Spinal cord (tissue), 10 donors: ENCODE data around the gene ZNF292. TPM values are rescaled to one million over a fixed set of nuclear protein-coding genes. Genes with fewer than 3 reads are reported as not detected.

Experiments used
- DNase-seq, 6 donors: peaks; one replicate each; pipeline versions ENCODE4 v3.0.0 to v3.0.0-alpha.2; 2013 to 2015; ENCODE audit warnings: low spot score in 6 of 6, low read depth in 4 of 6
- H3K27ac ChIP-seq: one replicate; pipeline ENCODE4 v1.5.1; 2013; ENCODE audit warnings: low read depth, low read length, control low read depth
- H3K27me3 ChIP-seq: one replicate; pipeline ENCODE4 v1.6.1; 2013; ENCODE audit warnings: low read length; ENCODE audit not compliant: control insufficient read depth, insufficient read depth
- H3K36me3 ChIP-seq: one replicate; pipeline ENCODE4 v1.6.1; 2013; ENCODE audit warnings: low read length; ENCODE audit not compliant: control insufficient read depth, insufficient read depth
- H3K4me1 ChIP-seq: one replicate; pipeline ENCODE4 v1.6.1; 2013; ENCODE audit warnings: low read length; ENCODE audit not compliant: control insufficient read depth, insufficient read depth
- H3K4me3 ChIP-seq: one replicate; pipeline ENCODE4 v1.5.1; 2013; ENCODE audit warnings: low read depth, low read length, control low read depth
- H3K9me3 ChIP-seq: one replicate; pipeline ENCODE4 v1.6.1; 2013; ENCODE audit warnings: low read length; ENCODE audit not compliant: control insufficient read depth, insufficient read depth
- WGBS: methylation state at CpG from one replicate; pipeline ENCODE4 v1.1.5; 2013; ENCODE audit warnings: missing lambda C conversion rate; ENCODE audit not compliant: insufficient coverage; 5-methylcytosine and 5-hydroxymethylcytosine counted together
- polyA plus RNA-seq, 2 donors: library from polyadenylated mRNA; unstranded; fragments of 120-200 nt; gene quantifications; one replicate each; pipeline ENCODE4 v1.2.1, GENCODE V29; 2013; ENCODE audit not compliant: insufficient read length in 2 of 2
- total RNA-seq, 2 donors: library from RNA; depleted of rRNA in 1 of 2; stranded (reverse); fragments of 120-200 nt in 1 of 2; fragments of >200 nt in 1 of 2; gene quantifications; one replicate each; pipeline versions ENCODE4 v1.2.3 to v1.2.4, GENCODE V29; 2013 to 2014
- donor health status: healthy.

Gene ZNF292
- total and polyA plus RNA-seq, 4 donors = 24.6 to 81.5 (median 43.8) TPM

DNA sequence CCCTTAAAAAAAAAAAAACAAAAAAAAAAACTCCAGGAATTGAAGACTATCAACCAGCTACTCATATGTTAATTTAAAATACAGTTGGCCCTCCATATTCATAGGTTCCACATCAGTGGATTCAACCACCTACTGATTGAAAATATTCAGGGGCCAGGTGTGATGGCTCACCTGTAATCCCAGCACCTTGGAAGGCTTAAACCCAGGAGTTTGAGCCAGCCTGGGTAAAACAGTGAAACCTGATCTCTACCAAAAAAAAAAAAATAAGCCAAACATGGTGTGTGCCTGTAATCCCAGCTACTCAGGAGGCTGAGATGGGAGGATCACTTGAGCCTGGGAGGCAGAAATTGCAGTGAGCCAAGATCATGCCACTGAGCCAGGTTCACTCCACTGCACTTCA is 94.7 kb downstream of the ZNF292 start:
- DNase-seq = no peak
- Histone ChIP-seq H3K36me3 (peaks cover 30% of the 10 kb centered on the region), H3K4me1 (no peaks in the 10 kb centered on the region), H3K4me3 (no peak overlapping the region), H3K27me3 (no peaks in the 10 kb centered on the region), H3K9me3 (no peaks in the 10 kb centered on the region), H3K27ac (no peak overlapping the region)

DNA sequence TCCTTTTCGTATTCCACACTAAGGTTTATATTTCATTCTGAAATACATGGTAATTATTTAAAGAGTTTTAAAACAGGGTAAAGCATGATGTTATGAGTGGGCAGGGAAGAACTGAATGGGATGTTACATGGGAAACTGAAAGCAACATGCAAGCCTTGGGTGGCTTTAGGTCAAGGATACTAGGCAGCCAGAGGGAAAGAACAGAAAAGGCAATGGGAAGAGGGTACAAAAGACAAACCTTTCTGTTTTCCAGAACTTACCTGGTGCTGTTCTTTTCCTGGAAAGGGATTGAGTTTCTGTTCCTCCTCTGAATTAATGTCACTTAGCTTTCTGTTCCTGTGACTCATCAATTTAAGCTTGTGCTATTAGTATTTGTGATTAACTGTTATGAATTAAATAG is 95.9 kb downstream of the ZNF292 start:
- Histone ChIP-seq H3K27me3 (no peaks in the 10 kb centered on the region), H3K4me1 (no peaks in the 10 kb centered on the region), H3K27ac (no peak overlapping the region), H3K4me3 (no peak overlapping the region), H3K36me3 (peaks cover 25% of the 10 kb centered on the region), H3K9me3 (no peaks in the 10 kb centered on the region)
- no CpG with 5 or more reads among the region's 1 CpG for WGBS
- no peak for DNase-seq

DNA sequence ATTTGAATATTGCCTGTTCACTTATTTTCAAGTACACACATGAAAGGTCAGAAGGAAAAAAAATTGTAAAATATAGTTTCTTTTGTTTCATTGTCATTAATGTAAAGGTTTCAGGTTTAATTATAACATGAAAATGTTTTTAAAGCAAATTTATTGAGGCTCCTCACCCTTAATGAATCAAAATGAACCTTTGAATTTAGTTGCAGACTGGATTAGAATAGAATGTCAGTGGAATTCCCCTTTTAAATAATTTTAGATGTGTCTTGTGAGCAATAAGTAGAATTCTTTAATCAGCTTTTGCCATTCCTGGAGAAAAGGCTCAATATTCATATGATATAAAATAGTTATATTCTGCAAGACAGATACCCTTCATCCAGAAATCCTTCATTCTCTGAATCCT is 96.4 kb downstream of the ZNF292 start:
- DNase-seq = no peak
- Histone ChIP-seq H3K36me3 (peaks cover 20% of the 10 kb centered on the region), H3K9me3 (no peaks in the 10 kb centered on the region), H3K27ac (no peak overlapping the region), H3K4me1 (no peaks in the 10 kb centered on the region), H3K27me3 (no peaks in the 10 kb centered on the region), H3K4me3 (no peak overlapping the region)

DNA sequence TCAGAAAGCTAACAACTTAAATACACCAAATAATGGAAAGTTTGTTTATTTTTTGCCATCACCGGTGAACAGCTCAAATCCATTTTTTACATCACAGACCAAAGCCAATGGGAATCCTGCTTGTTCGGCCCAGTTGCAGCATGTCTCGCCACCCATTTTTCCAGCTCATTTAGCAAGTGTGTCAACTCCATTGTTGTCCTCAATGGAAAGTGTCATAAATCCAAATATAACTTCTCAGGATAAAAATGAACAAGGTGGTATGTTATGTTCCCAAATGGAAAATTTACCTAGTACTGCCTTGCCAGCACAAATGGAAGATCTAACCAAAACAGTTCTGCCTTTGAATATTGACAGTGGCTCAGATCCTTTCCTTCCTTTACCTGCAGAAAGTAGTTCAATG is 101.7 kb downstream of the ZNF292 start:
- Histone ChIP-seq H3K4me3 (no peak overlapping the region), H3K27ac (no peak overlapping the region), H3K9me3 (no peaks in the 10 kb centered on the region), H3K27me3 (no peaks in the 10 kb centered on the region), H3K36me3 (peaks cover 4% of the 10 kb centered on the region), H3K4me1 (no peaks in the 10 kb centered on the region)
- no CpG with 5 or more reads among the region's 3 CpGs for WGBS
- DNase-seq = no peak

DNA sequence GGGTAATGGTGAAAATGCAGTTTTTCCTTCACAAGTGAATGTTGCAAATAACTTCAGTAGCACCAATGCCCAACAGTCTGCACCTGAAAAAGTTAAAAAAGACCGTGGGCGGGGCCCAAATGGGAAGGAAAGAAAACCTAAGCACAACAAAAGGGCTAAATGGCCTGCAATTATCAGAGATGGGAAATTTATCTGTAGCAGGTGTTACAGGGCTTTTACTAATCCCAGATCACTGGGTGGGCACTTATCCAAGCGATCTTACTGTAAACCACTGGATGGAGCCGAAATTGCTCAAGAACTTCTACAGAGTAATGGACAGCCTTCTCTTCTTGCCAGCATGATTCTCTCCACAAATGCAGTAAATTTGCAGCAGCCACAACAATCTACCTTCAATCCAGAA is 102.2 kb downstream of the ZNF292 start:
- DNase-seq = no peak
- no peaks in the 10 kb centered on the region for H3K27me3 ChIP-seq
- no peak overlapping the region for H3K4me3 ChIP-seq
- no peaks in the 10 kb centered on the region for H3K4me1 ChIP-seq
- H3K9me3 ChIP-seq = no peaks in the 10 kb centered on the region
- WGBS = 85% methylated on average over 2 of the region's 4 CpGs
- H3K27ac ChIP-seq = no peak overlapping the region
- H3K36me3 ChIP-seq = peaks cover 4% of the 10 kb centered on the region

DNA sequence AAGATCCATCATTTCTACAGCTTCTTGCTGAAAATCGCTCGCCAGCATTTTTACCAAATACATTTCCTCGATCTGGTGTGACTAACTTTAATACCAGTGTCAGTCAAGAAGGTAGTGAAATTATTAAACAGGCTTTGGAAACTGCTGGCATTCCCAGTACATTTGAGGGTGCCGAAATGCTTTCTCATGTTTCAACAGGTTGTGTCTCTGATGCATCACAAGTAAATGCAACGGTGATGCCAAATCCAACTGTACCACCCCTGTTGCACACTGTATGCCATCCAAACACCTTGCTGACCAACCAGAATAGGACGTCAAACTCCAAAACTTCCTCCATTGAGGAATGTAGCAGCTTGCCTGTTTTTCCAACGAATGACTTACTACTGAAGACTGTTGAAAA is 102.6 kb downstream of the ZNF292 start:
- Histone ChIP-seq H3K27ac (no peak overlapping the region), H3K4me1 (no peaks in the 10 kb centered on the region), H3K27me3 (no peaks in the 10 kb centered on the region), H3K9me3 (no peaks in the 10 kb centered on the region), H3K36me3 (peaks cover 4% of the 10 kb centered on the region), H3K4me3 (no peak overlapping the region)
- no peak for DNase-seq
- 97% methylated on average over 3 of the region's 7 CpGs for WGBS

DNA sequence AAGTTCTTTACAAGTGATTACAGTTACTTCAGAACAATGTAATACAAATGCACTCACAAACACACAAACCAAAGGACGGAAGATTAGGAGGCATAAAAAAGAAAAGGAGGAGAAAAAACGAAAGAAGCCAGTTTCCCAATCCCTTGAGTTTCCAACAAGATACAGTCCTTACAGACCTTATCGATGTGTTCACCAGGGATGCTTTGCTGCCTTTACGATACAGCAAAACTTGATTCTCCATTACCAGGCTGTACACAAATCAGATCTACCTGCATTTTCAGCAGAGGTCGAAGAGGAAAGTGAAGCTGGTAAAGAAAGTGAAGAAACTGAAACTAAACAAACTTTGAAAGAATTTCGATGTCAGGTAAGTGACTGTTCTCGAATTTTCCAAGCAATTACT is 104.4 kb downstream of the ZNF292 start:
- no peak for DNase-seq
- Histone ChIP-seq H3K27me3 (no peaks in the 10 kb centered on the region), H3K27ac (no peak overlapping the region), H3K36me3 (no peaks in the 10 kb centered on the region), H3K4me3 (no peak overlapping the region), H3K9me3 (no peaks in the 10 kb centered on the region), H3K4me1 (no peaks in the 10 kb centered on the region)
- WGBS = no CpG with 5 or more reads among the region's 7 CpGs

DNA sequence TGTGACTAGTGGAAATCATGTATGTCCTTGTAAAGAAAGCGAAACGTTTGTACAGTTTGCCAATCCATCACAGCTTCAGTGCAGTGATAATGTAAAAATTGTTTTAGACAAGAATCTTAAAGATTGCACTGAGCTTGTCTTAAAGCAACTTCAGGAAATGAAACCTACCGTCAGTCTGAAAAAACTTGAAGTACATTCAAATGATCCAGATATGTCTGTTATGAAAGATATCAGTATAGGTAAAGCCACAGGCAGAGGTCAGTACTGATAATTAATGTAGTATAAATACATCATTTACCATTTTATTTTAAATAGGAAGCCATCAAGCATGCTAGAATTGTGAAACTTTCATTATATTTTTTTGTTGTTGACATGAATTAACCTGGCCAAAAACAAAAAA is 106.2 kb downstream of the ZNF292 start:
- Histone ChIP-seq H3K27me3 (no peaks in the 10 kb centered on the region), H3K9me3 (no peaks in the 10 kb centered on the region), H3K27ac (no peak overlapping the region), H3K4me3 (no peak overlapping the region), H3K36me3 (no peaks in the 10 kb centered on the region), H3K4me1 (no peaks in the 10 kb centered on the region)
- 80% methylated on average over 1 of the region's 3 CpGs for WGBS
- DNase-seq = no peak

DNA sequence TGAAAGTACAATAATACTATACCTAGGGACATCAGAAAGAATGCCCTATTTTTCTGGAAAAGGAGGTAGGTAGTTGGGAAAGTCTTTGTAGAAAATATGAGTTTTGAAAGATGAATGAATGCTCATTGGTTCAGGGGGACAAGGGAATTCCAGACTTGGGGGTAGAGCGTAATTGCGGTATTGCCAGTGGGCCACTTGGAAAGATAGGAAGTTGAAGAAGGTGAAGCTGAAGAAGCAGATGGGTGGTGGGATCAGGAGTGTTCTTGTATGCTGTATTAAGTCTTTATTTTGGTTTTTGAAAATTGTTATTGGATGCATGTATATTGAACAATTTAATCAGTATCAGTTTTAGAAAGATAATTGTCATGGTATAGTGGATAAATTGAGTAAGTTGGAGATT is 109.1 kb downstream of the ZNF292 start:
- DNase-seq = no peak
- 50% methylated on average over 2 of the region's 2 CpGs for WGBS
- no peaks in the 10 kb centered on the region for H3K9me3 ChIP-seq
- H3K27ac ChIP-seq = no peak overlapping the region
- H3K27me3 ChIP-seq = no peaks in the 10 kb centered on the region
- H3K4me1 ChIP-seq = no peaks in the 10 kb centered on the region
- no peak overlapping the region for H3K4me3 ChIP-seq
- no peaks in the 10 kb centered on the region for H3K36me3 ChIP-seq

DNA sequence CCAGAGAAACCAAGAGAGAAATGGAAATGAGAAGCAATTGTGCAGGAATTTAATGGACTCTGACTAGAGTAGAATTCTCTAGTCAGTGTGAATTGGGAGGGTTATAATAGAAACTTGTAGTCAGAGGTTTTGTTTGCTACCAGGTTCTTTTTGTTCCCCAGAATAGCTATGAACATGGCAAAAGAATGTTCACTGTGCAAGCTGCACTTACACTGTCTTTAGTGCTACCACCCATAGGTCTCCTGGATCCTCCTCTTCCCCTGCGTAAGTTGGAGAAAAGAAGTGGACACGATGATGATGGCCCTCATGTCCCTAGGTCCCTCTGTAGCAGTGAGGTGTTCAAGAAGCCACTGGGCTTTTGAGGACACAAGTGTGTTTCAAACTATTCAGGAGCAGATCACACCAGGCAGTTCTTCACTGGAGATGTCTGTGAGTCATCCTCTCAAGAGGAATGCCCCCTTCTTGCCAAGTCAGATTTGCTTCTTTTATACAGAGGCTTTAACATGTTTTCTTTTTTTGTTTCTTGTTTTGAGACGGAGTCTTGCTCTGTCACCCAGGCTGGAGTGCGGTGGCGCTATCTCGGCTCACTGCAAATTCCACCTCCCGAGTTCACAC is 119.4 kb downstream of the ZNF292 start:
- WGBS = 88% methylated on average over 2 of the region's 7 CpGs
- DNase-seq = no peak
- H3K36me3 ChIP-seq = no peaks in the 10 kb centered on the region
- no peaks in the 10 kb centered on the region for H3K4me1 ChIP-seq
- no peaks in the 10 kb centered on the region for H3K9me3 ChIP-seq
- no peak overlapping the region for H3K27ac ChIP-seq
- no peaks in the 10 kb centered on the region for H3K27me3 ChIP-seq
- no peak overlapping the region for H3K4me3 ChIP-seq
